Germinal center (tissue), 1 donor: ENCODE measurements around the gene SDF2L1.
A peak's percentile ranks its signal among the peaks of the same experiment; 100 is the strongest.
"Not testable (repeated sequence)": the region's sequence is repeated elsewhere in the genome, so short reads cannot be mapped to it uniquely, and the experiment has no call there.

Source experiments
- DNase-seq: peaks from one replicate; pipeline ENCODE4 v3.0.0; 2012; ENCODE audit warnings: mixed read lengths, low spot score

SDF2L1 gene

GRCh38 chr22:21636629-21637218 is 5.4 kb upstream of the SDF2L1 start:
- DNase-seq = no peak

- DNase-seq = not testable (repeated sequence)
Measured at GRCh38 chr22:21637450-21637849, 4.7 kb upstream of the SDF2L1 start.

GRCh38 chr22:21639359-21639758 is 2.7 kb upstream of the SDF2L1 start:
- no peak for DNase-seq

GRCh38 chr22:21640810-21641209 is 1.3 kb upstream of the SDF2L1 start:
- no peak for DNase-seq

- no peak for DNase-seq
Measured at GRCh38 chr22:21641417-21641788, 699 bp upstream of the SDF2L1 start.

GRCh38 chr22:21642584-21643448 is 714 bp downstream of the SDF2L1 start:
- peak; percentile 69 for DNase-seq

- no peak for DNase-seq
Measured at GRCh38 chr22:21643533-21644357, 1.6 kb downstream of the SDF2L1 start.

- not testable (repeated sequence) for DNase-seq
Measured at GRCh38 chr22:21645513-21645912, 3.4 kb downstream of the SDF2L1 start.

- DNase-seq = peak; percentile 75
Measured at GRCh38 chr22:21646608-21647590, 4.8 kb downstream of the SDF2L1 start.

GRCh38 chr22:21650280-21650679 is 8.2 kb downstream of the SDF2L1 start:
- no peak for DNase-seq

GRCh38 chr22:21650823-21651520 is 8.9 kb downstream of the SDF2L1 start:
- no peak for DNase-seq

GRCh38 chr22:21651521-21652009 is 9.5 kb downstream of the SDF2L1 start:
- peak; percentile 34 for DNase-seq

GRCh38 chr22:21652010-21652546 is 10.0 kb downstream of the SDF2L1 start:
- peak; percentile 94 for DNase-seq

GRCh38 chr22:21652547-21653545 is 10.7 kb downstream of the SDF2L1 start:
- peak; percentile 30 for DNase-seq

- DNase-seq = no peak
Measured at GRCh38 chr22:21657020-21657359, 14.9 kb downstream of the SDF2L1 start.

- DNase-seq = peak; percentile 94
Measured at GRCh38 chr22:21657360-21658032, 15.4 kb downstream of the SDF2L1 start.

GRCh38 chr22:21659864-21660525 is 17.9 kb downstream of the SDF2L1 start:
- DNase-seq = no peak

- no peak for DNase-seq
Measured at GRCh38 chr22:21660904-21661303, 18.8 kb downstream of the SDF2L1 start.
